GM10248 (cell line): ENCODE results near the gene USP49.

Experiments used
- CTCF ChIA-PET: fragments of 300-600 bp; sonication (Branson Sonifier 250); formaldehyde crosslinking; extraction: SDS; loops from one replicate; lab custom pipeline; 2021; ENCODE audit warnings: antibody characterized with exemption; lab: Yijun Ruan, JAX
- POLR2A ChIA-PET: fragments of 350-650 bp; sonication (Branson Sonifier 250); formaldehyde crosslinking; extraction: SDS; loops from one replicate; lab custom pipeline; 2020; ENCODE audit warnings: antibody characterized with exemption; lab: Yijun Ruan, JAX
- DNase-seq: peaks from one replicate; pipeline ENCODE4 v3.0.0; 2012; ENCODE audit errors: extremely low spot score
- TF ChIP-seq, protein P1 (sequence below): IDR thresholded peaks from 2 replicates; pipeline ENCODE4 v1.5.1; 2012; ENCODE audit warnings: mild to moderate bottlenecking, low read depth; ENCODE audit errors: extremely low read depth, missing control alignments, control extremely low read depth

Gene USP49

DNA sequence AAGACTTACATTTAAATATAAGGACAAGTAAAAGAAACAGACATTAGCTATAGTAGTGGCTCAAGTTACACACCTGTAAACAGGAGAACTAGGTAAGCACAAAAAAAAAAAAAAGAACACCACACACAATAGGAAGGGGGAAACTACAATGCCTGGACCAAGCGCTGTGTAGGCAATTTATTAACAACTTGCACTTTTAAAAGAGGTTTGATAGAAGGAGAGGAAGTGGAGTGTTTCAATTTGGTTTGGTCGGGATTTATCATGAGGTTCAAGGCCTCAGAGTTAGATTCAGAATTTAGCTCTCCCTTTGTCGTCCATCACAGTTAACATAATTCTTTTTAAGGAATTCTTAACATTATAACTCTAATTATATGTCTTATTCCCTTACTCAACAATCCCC lies 1.1 kb upstream of the USP49 start:
- POLR2A ChIA-PET, result interaction anchor here (0.7 to 0.9 kb wide), 2 partner anchors 21 to 125 kb away, joined by 4 to 9 read pairs; no protein-coding TSS in a partner anchor
- DNase-seq, result no peak
- CTCF ChIA-PET, result interaction anchor here (2.2 to 2.5 kb wide), 2 partner anchors 9 to 25 kb away, joined by 9 to 16 read pairs; partner anchors contain the start of genes BYSL and MED20
- TF ChIP-seq, protein P1, sequence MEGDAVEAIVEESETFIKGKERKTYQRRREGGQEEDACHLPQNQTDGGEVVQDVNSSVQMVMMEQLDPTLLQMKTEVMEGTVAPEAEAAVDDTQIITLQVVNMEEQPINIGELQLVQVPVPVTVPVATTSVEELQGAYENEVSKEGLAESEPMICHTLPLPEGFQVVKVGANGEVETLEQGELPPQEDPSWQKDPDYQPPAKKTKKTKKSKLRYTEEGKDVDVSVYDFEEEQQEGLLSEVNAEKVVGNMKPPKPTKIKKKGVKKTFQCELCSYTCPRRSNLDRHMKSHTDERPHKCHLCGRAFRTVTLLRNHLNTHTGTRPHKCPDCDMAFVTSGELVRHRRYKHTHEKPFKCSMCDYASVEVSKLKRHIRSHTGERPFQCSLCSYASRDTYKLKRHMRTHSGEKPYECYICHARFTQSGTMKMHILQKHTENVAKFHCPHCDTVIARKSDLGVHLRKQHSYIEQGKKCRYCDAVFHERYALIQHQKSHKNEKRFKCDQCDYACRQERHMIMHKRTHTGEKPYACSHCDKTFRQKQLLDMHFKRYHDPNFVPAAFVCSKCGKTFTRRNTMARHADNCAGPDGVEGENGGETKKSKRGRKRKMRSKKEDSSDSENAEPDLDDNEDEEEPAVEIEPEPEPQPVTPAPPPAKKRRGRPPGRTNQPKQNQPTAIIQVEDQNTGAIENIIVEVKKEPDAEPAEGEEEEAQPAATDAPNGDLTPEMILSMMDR, result no peak

DNA sequence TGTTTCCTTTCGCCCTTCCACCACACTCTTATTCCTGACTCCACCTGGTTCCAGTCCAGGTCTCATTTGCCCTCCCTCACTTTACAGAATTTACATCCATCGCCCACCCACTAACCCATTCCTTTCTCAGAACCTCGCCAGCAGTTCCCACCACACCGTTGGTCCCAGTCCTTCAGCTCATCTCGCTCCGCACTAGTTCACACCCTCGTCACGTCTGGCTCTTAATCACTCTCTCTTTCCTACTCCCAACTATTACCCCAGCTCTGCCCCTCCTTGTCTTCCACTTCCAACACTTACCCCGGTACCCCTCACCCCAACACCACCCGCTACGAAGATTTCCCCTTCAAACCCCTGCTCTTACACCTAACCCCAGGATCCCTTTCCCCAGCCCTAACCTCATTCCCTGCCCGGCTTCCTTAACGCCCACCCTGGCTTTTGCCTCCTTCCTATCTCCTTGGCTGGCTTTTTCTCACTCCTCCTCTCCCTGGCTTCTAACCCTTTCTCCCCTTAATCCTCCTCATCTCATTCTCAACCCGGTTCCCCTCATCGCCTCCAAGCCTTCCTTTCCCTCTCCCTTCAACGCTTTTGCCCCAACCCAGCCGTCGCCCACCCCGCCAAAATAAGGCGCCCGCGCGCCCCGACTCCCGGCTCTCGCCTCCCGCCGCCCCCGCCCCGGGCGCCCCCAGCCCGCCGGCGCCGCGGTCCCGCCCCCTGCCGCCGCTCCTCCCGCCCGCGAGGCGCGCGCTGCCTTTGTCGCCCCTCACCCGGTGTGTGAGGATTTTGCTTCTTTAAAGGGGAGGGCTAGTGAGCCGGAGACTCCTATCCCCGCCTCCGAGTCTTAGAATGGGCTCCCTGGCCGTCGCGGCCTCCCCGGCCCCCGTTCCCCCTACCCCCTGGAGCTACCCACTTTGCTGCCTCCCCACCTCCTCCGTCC lies 542 bp downstream of the USP49 start:
- POLR2A ChIA-PET, result interaction anchor here (0.6 kb wide), 1 partner anchor 1112 kb away, joined by 5 read pairs; no protein-coding TSS in a partner anchor
- CTCF ChIA-PET, result interaction anchor here (0.7 to 2.2 kb wide), 2 partner anchors 14 to 27 kb away, joined by 3 to 16 read pairs; partner anchors contain the start of genes BYSL and MED20
- TF ChIP-seq, protein P1, result no peak
- DNase-seq, result no peak

DNA sequence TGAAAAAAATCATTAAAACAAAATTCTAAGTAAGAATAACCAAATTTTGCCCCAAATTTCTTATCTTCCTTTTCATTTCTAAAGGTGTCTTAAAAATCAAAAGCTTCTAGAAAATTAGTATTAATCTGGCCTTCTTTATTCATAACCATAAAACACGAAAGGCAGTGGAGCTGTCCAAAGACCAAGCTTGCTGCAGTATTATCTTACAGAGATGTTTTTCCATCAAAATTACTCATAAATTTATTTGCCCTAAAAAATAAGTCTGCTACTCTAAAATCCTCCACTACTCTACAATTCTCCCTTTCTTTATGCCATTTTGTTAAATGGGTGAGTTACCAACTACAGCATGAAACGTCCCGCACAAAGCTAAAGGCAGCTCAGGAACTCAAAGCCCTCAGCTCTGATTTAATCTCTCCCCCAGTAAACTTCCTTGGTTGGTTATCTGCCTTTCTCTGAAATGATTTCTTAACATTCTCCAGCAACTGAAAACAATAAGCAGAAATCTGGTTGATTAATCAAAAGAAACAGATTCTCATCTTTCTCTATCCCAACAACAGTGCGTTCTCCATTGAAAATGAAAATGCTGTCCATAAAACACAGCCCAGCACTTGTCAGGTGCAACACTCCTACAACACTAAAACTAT lies 2.1 kb downstream of the USP49 start:
- TF ChIP-seq, protein P1, result no peak
- ChIA-PET CTCF (interaction anchor here (0.8 kb wide), 1 partner anchor 9 kb away, joined by 3 read pairs; no protein-coding TSS in a partner anchor), POLR2A (no interaction called here)
- no peak for DNase-seq

DNA sequence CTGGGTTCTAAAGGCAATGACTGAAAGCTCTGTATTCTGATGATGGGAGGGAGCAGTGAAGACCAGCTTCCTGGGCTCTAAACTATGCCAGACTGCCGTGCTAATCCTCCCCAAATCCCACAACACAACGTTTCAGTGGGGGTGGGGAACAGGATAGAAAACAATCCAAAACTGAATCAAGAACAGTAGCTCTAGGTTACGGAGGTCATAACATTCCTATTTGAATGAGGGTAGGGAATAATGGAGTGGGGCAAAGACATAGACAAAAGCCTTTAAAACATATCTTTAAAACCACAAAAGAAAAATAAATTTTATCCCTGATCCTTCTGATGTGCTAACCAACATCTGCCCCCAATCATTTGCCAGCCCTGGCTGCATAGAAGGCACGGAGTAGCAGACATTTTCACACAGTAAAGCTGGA lies 7.8 kb downstream of the USP49 start:
- ChIA-PET POLR2A (interaction anchor here (0.6 kb wide), 1 partner anchor 218 kb away, joined by 3 read pairs; no protein-coding TSS in a partner anchor), CTCF (interaction anchor here (1.3 to 2.0 kb wide), 6 partner anchors 10 to 157 kb away, joined by 3 to 9 read pairs (median 5); partner anchors contain the start of genes BYSL and MED20)
- no peak for DNase-seq
- TF ChIP-seq, protein P1, result no peak

DNA sequence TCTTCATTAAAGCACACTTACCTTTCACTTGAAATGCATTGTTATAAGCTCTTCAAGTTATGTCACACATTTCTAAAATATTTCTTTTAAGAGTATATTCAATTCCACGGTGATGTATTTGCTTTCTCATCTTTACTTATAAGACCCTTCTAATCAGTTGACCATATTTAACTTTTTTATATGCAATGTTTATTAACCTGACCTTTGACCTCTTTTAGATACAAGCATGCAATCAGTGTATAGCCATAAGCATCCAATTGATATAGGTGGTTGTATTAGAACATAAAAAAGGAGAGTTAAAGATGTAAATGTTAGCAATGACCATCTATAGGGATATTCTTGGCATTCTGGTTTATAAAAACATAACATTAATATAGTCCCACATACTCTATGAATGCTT lies 9.2 kb downstream of the USP49 start:
- no peak for DNase-seq
- TF ChIP-seq, protein P1, result no peak
- ChIA-PET CTCF (interaction anchor here (0.9 kb wide), 1 partner anchor 40 kb away, joined by 3 read pairs; no protein-coding TSS in a partner anchor), POLR2A (no interaction called here)

DNA sequence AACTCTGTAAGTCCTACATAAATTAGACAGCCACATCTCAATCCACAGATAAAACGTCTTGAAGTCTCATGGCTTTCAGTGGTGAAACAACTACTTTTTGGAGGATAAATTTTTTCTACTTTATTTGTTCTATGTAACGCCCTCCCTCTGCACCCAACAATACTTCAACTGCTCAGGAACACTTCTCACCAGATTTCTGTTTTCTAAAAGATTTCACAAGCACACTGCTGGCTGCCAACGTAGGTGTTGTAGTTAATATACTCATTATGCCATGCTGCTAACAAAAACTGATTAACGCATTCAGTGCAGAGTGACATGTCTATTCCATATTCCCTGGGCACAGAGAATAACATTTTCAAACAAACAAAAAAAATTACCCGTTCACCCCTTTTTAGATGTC lies 10.2 kb downstream of the USP49 start:
- ChIA-PET POLR2A (no interaction called here), CTCF (interaction anchor here (1.0 kb wide), 1 partner anchor 8 kb away, joined by 3 read pairs; no protein-coding TSS in a partner anchor)
- DNase-seq, result no peak
- TF ChIP-seq, protein P1, result no peak
